K562 (cell line): ENCODE data around the gene HDAC7. TPM values are rescaled to one million over a fixed set of nuclear protein-coding genes. Genes with fewer than 3 reads are reported as not detected.

Experiments used
- ATAC-seq: fragments of 200-7000 bp; cut with Tn5 transposase; 3 replicates; pipeline ENCODE4 v1.9.1; 2020; ENCODE audit warnings: moderate library complexity
- BruUV-seq: library from RNA; stranded (reverse); fragments of 400-500 nt; replicated peaks from 2 replicates; lab custom pipeline; 2021; lab: Mats Ljungman, UMichigan
- CTCF ChIA-PET: fragments of 300-600 bp; formaldehyde crosslinking; extraction: SDS; loops from one replicate; lab custom pipeline; 2021; ENCODE audit warnings: low intra/inter-chr PET ratio; lab: Yijun Ruan, JAX
- POLR2A ChIA-PET: fragments of 300-600, 350-650 bp; sonication (Branson Sonifier 250); formaldehyde crosslinking; extraction: SDS; loops from one replicate; lab custom pipeline; 2021; ENCODE audit warnings: antibody characterized with exemption, inconsistent platforms; lab: Yijun Ruan, JAX
- DNase-seq, 4 experiments: peaks; one replicate each; pipeline versions ENCODE4 v3.0.0 to v3.0.0-alpha.2; 2011 to 2018; ENCODE audit warnings: low spot score in 3 of 4, mixed read lengths in 3 of 4; ENCODE audit errors: extremely low read depth in 1 of 4
- FAIRE-seq: peaks from 2 replicates; lab custom pipeline; 2011; peaks lifted over from hg19 to GRCh38; lab: Jason Lieb, UNC
- H2AFZ ChIP-seq: 2 replicates; pipeline ENCODE4 v1.6.0; 2011; ENCODE audit warnings: low read depth, low read length, control low read depth, inconsistent platforms
- H3K27ac ChIP-seq: fragments of 200-600 bp; 3 replicates; pipeline ENCODE4 v1.8.0; 2011; ENCODE audit warnings: low read depth, mild to moderate bottlenecking, control low read depth, inconsistent platforms, low read length, moderate library complexity, mixed read lengths; ENCODE audit errors: extremely low read depth
- H3K27me3 ChIP-seq, 2 experiments: fragments of 300-600 bp in 1 of 2; 2 replicates in 1 of 2; 3 replicates in 1 of 2; pipeline versions ENCODE4 v1.6.0 to v1.8.0; 2011; ENCODE audit warnings: inconsistent platforms in 2 of 2, low read length in 2 of 2, mild to moderate bottlenecking in 1 of 2, mixed read lengths in 1 of 2, moderate library complexity in 1 of 2; ENCODE audit not compliant: control insufficient read depth in 2 of 2, insufficient read depth in 2 of 2
- H3K36me3 ChIP-seq: fragments of 300-600 bp; 3 replicates; pipeline ENCODE4 v1.8.0; 2011; ENCODE audit warnings: mild to moderate bottlenecking, low read length, inconsistent platforms; ENCODE audit not compliant: control insufficient read depth, insufficient read depth
- H3K4me1 ChIP-seq, 2 experiments: fragments of 200-600 bp in 1 of 2; replicated peaks in 1 of 2; 2 replicates in 1 of 2; 3 replicates in 1 of 2; pipeline versions ENCODE4 v1.5.1 to v1.8.0; 2011; ENCODE audit warnings: inconsistent platforms in 2 of 2, low read length in 2 of 2, mild to moderate bottlenecking in 1 of 2, mixed read lengths in 1 of 2, moderate library complexity in 1 of 2; ENCODE audit not compliant: control insufficient read depth in 2 of 2, insufficient read depth in 2 of 2
- H3K4me2 ChIP-seq: 2 replicates; pipeline ENCODE4 v1.6.1; 2011; ENCODE audit warnings: low read length, control low read depth, inconsistent platforms, mixed read lengths; ENCODE audit not compliant: insufficient read depth
- H3K4me3 ChIP-seq: fragments of 200-600 bp; sonication (generic), shearing (Covaris generic); 2 replicates; pipeline ENCODE4 v1.5.1; 2016; ENCODE audit warnings: control low read depth, inconsistent platforms
- H3K79me2 ChIP-seq: fragments of 200-600 bp; 3 replicates; pipeline ENCODE4 v1.8.0; 2011; ENCODE audit warnings: low read length, inconsistent platforms; ENCODE audit not compliant: control insufficient read depth, insufficient read depth
- H3K9ac ChIP-seq, 2 experiments: 2 replicates each; pipeline versions ENCODE4 v1.6.0 to v1.6.1; 2011; ENCODE audit warnings: low read depth in 2 of 2, low read length in 2 of 2, control low read depth in 1 of 2, inconsistent platforms in 1 of 2, mild to moderate bottlenecking in 1 of 2, mixed read lengths in 1 of 2; ENCODE audit not compliant: insufficient read depth in 1 of 2
- H3K9me1 ChIP-seq: one replicate; pipeline ENCODE4 v1.6.0; 2011; ENCODE audit warnings: inconsistent platforms, mild to moderate bottlenecking, low read length, moderate library complexity; ENCODE audit not compliant: control insufficient read depth, insufficient read depth
- H3K9me3 ChIP-seq: replicated peaks from 2 replicates; pipeline ENCODE4 v1.5.1; 2011; ENCODE audit warnings: low read depth, low read length, inconsistent platforms; ENCODE audit not compliant: control insufficient read depth, insufficient read depth
- H4K20me1 ChIP-seq: replicated peaks from 2 replicates; pipeline ENCODE4 v1.6.1; 2011; ENCODE audit warnings: low read length, inconsistent platforms, mixed read lengths; ENCODE audit not compliant: control insufficient read depth, insufficient read depth
- ARHGAP35 ChIP-seq: fragments of 450-650 bp; IDR thresholded peaks from 2 replicates; pipeline ENCODE4 v1.6.1; 2018; ENCODE audit not compliant: partially characterized antibody
- BMI1 ChIP-seq: fragments of 150-350 bp; IDR thresholded peaks from 2 replicates; pipeline ENCODE4 v1.6.1; 2014; ENCODE audit warnings: low read length
- CEBPB ChIP-seq: fragments of 450-650 bp; IDR thresholded peaks from 2 replicates; pipeline ENCODE4 v1.6.1; 2016; ENCODE audit warnings: missing genetic modification characterization, missing compliant biosample characterization
- CEBPG ChIP-seq, 3 experiments: fragments of 200-800 bp in 1 of 3; sonication (Bioruptor generic) in 1 of 3; sonication (generic) in 1 of 3; formaldehyde crosslinking in 1 of 3; IDR thresholded peaks in 2 of 3; conservative IDR thresholded peaks in 1 of 3; 2 replicates each; pipeline versions ENCODE4 v1.6.1 to v1.8.0; 2016 to 2022; ENCODE audit warnings: missing compliant biosample characterization in 2 of 3, missing genetic modification characterization in 2 of 3, mild to moderate bottlenecking in 1 of 3, missing genetic modification reagents in 1 of 3
- EWSR1 ChIP-seq: fragments of 450-650 bp; IDR thresholded peaks from 2 replicates; pipeline ENCODE4 v1.6.1; 2018; ENCODE audit warnings: borderline replicate concordance, mild to moderate bottlenecking, low read depth, moderate library complexity; ENCODE audit not compliant: partially characterized antibody
- HCFC1 ChIP-seq: IDR thresholded peaks from 2 replicates; pipeline ENCODE4 v1.6.1; 2012; ENCODE audit warnings: low read depth, low read length, improper control_type of control experiment
- HNRNPH1 ChIP-seq: fragments of 200-400 bp; formaldehyde crosslinking; optimal IDR thresholded peaks from 2 replicates; pipeline ENCODE3; 2017; ENCODE audit warnings: low read depth, mild to moderate bottlenecking, low read length, moderate library complexity
- ID3 ChIP-seq, 2 experiments: fragments of 250-450 bp in 1 of 2; fragments of 450-650 bp in 1 of 2; sonication (Bioruptor Pico) in 1 of 2; IDR thresholded peaks; 2 replicates each; pipeline versions ENCODE4 v1.6.1 to v1.8.0; 2016 to 2021; ENCODE audit warnings: mild to moderate bottlenecking in 2 of 2, moderate library complexity in 2 of 2, missing compliant biosample characterization in 1 of 2, missing genetic modification characterization in 1 of 2
- KDM4B ChIP-seq, 2 experiments: fragments of 450-650 bp in 1 of 2; sonication (generic) in 1 of 2; IDR thresholded peaks; 2 replicates each; pipeline ENCODE4 v1.6.1; 2016 to 2017; ENCODE audit warnings: borderline replicate concordance in 2 of 2, antibody characterized with exemption in 1 of 2, low read depth in 1 of 2, mild to moderate bottlenecking in 1 of 2
- MAX ChIP-seq: sonication (generic); formaldehyde crosslinking; IDR thresholded peaks from 2 replicates; pipeline ENCODE4 v1.9.0; 2022; ENCODE audit warnings: mild to moderate bottlenecking, missing genetic modification reagents
- NR2C1 ChIP-seq, 2 experiments: fragments of 450-650 bp; IDR thresholded peaks; 2 replicates each; pipeline ENCODE4 v1.6.1; 2017; ENCODE audit warnings: mild to moderate bottlenecking in 2 of 2, antibody characterized with exemption in 1 of 2, inconsistent platforms in 1 of 2, missing compliant biosample characterization in 1 of 2, missing genetic modification characterization in 1 of 2
- NR2C2 ChIP-seq, 2 experiments: fragments of 200-800 bp in 1 of 2; sonication (Bioruptor generic) in 1 of 2; sonication (generic) in 1 of 2; formaldehyde crosslinking in 1 of 2; IDR thresholded peaks; 2 replicates each; pipeline versions ENCODE4 v1.6.1 to v1.8.0; 2016 to 2022; ENCODE audit warnings: mild to moderate bottlenecking in 1 of 2, missing compliant biosample characterization in 1 of 2, missing genetic modification characterization in 1 of 2, missing genetic modification reagents in 1 of 2
- VEZF1 ChIP-seq: fragments of 200-800 bp; sonication (Bioruptor generic); IDR thresholded peaks from 2 replicates; pipeline ENCODE4 v1.6.1; 2017; ENCODE audit warnings: missing genetic modification characterization, missing compliant biosample characterization
- ZC3H8 ChIP-seq: fragments of 450-650 bp; IDR thresholded peaks from 2 replicates; pipeline ENCODE4 v1.6.1; 2017
- ZNF124 ChIP-seq: sonication (generic); formaldehyde crosslinking; IDR thresholded peaks from 2 replicates; pipeline ENCODE4 v1.8.1; 2022; ENCODE audit warnings: missing genetic modification reagents
- ZNF584 ChIP-seq: fragments of 200-800 bp; sonication (Bioruptor generic); IDR thresholded peaks from 2 replicates; pipeline ENCODE4 v1.6.1; 2016; ENCODE audit warnings: low read depth, mild to moderate bottlenecking, missing genetic modification characterization, missing compliant biosample characterization
- WGBS: fragments of 100-300 bp; shearing (Covaris generic); methylation state at CpG from one replicate; pipeline ENCODE4 v1.1.6; 2016; ENCODE audit warnings: low coverage, mixed read lengths; ENCODE audit not compliant: insufficient coverage; ENCODE audit errors: missing lambda C conversion rate; 5-methylcytosine and 5-hydroxymethylcytosine counted together
- in situ Hi-C: fragments of 300-500 bp; cut with MboI; formaldehyde crosslinking; loops from 4 replicates; pipeline ENCODE4 v1.15.0; 2018; ENCODE audit warnings: inconsistent platforms, mixed read lengths
- intact Hi-C: fragments of 100-400 bp; cut with micrococcal nuclease; formaldehyde crosslinking; loops from 2 replicates; pipeline ENCODE4 v1.14.2; 2022
- polyA plus RNA-seq, 8 experiments: library from polyadenylated mRNA; depleted of rRNA in 4 of 8; stranded (reverse) in 5 of 8; unstranded in 3 of 8; fragments of >200 nt; fragmentation: Nextera tagmentation in 2 of 8; fragmentation: Illumina TruSeq in 1 of 8; extraction: Ambion mirVana in 2 of 8; extraction: Trizol in 1 of 8; gene quantifications; 2 replicates each; pipeline versions ENCODE4 v1.2.1 to v1.2.3, GENCODE V29; 2011 to 2014; ENCODE audit warnings: inconsistent platforms in 1 of 8, missing spikeins in 1 of 8
- total RNA-seq, 7 experiments: library from RNA; depleted of rRNA in 6 of 7; stranded (reverse); fragments of >200 nt in 6 of 7; fragmentation: Illumina TruSeq in 2 of 7; extraction: Trizol in 2 of 7; gene quantifications; 2 replicates each; pipeline versions ENCODE4 v1.2.1 to v1.2.3, GENCODE V29; 2011 to 2021; ENCODE audit warnings: low replicate concordance in 1 of 7

Gene HDAC7
- total and polyA plus RNA-seq, 9 of the 15 experiments (the other 6 are each of a cell fraction or from before 2014, with no cell fraction given) = 2.5 to 129 (median 31.1) TPM

GRCh38 chr12:47777151-47777550 is 42.6 kb downstream of the HDAC7 start (continued):
- TF ChIP-seq CEBPG (CRISPR knock-in tag; IDR thresholded peaks at IDR 0.05) (0 out of 2 replicates have a peak, but pooled peaks have one; percentile 2), CEBPG (tag; conservative IDR thresholded peaks at IDR 0.05 in 1 of 2, IDR thresholded peaks at IDR 0.05 in 1 of 2) (no peak), ZNF124 (CRISPR knock-in tag) (no peak), ZNF584 (CRISPR knock-in tag) (no peak), MAX (0 out of 2 replicates have a peak, but pooled peaks have one; percentile 23), HCFC1 (no peak), NR2C2 (CRISPR knock-in tag; IDR thresholded peaks at IDR 0.05) (no peak), NR2C2 (tag; IDR thresholded peaks at IDR 0.05) (no peak)
- TF ChIP-seq, all 486 proteins: peak for 8

- ChIA-PET POLR2A (interaction anchor here (0.7 to 5.4 kb wide), 14 partner anchors 8 to 70 kb away, joined by 3 to 38 read pairs (median 4); partner anchors contain the start of genes RAPGEF3 and RPAP3), CTCF (interaction anchor here (0.6 to 4.5 kb wide), 4 partner anchors 33 to 66 kb away, joined by 3 to 42 read pairs (median 7); no protein-coding TSS in a partner anchor)
- peak overlapping the region; percentile 92 for H3K27ac ChIP-seq
- FAIRE-seq = peak; percentile 46
- peaks cover 72% of the 10 kb centered on the region for H3K79me2 ChIP-seq
- peaks cover 54 to 65% of the 10 kb centered on the region in 2 experiments for H3K4me1 ChIP-seq
- H4K20me1 ChIP-seq = peaks cover 13% of the 10 kb centered on the region; the same call in 1 of the 2 replicates
- 17% methylated on average over 4 of the region's 5 CpGs for WGBS
- H3K9me3 ChIP-seq = no peaks in the 10 kb centered on the region
- in situ Hi-C loops (loop anchor here (10.0 kb wide), 1 partner anchor 62 kb away; no protein-coding TSS in a partner anchor), intact Hi-C loops (no loop called here)
- H3K4me3 ChIP-seq = no peak overlapping the region
- peak overlapping the region; percentile 94 for H3K4me2 ChIP-seq
- DNase-seq = peak in 2 of 4 experiments; percentile 38 to 66
- H3K27me3 ChIP-seq = no peaks in the 10 kb centered on the region
- H3K9ac ChIP-seq = peak overlapping the region; percentile 84 to 88
- H3K9me1 ChIP-seq = peaks cover 5% of the 10 kb centered on the region
- H3K36me3 ChIP-seq = peaks cover 31% of the 10 kb centered on the region; the same call in 2 of the 3 replicates
- no TSS peak for BruUV-seq
- H2AFZ ChIP-seq = 0 out of 2 replicates have a peak overlapping the region, but pooled peaks have one; percentile 11
- no peak for ATAC-seq
- TF ChIP-seq ARHGAP35 (no peak), EWSR1 (no peak), ID3 (CRISPR knock-in tag; IDR thresholded peaks at IDR 0.05) (no peak), ID3 (tag; IDR thresholded peaks at IDR 0.05) (no peak), HNRNPH1 (no peak), VEZF1 (CRISPR knock-in tag) (no peak), ZC3H8 (no peak), BMI1 (no peak), NR2C1 (IDR thresholded peaks at IDR 0.05) (no peak), NR2C1 (tag; IDR thresholded peaks at IDR 0.05) (peak; percentile 51; the same call in 1 of the 2 replicates), CEBPB (0 out of 2 replicates have a peak, but pooled peaks have one; percentile 41), KDM4B (IDR thresholded peaks at IDR 0.05; ENCODE audit: borderline replicate concordance in 2 of 2, low read depth in 1 of 2) (no peak)
Measured at GRCh38 chr12:47776471-47777143, 43.1 kb downstream of the HDAC7 start.
